GM19468 (cell line): ENCODE data around the gene LEKR1.
"Not testable (repeated sequence)": the region's sequence is repeated elsewhere in the genome, so short reads cannot be mapped to it uniquely, and the experiment has no call there.

Experiments used
- ATAC-seq: cut with Tn5 transposase; IDR thresholded peaks from one replicate; pipeline ENCODE4 v1.9.1; 2021; ENCODE audit warnings: mild to moderate bottlenecking, moderate library complexity, moderate number of reproducible peaks; ENCODE audit not compliant: unreplicated experiment; ENCODE audit errors: extremely low read depth

LEKR1 gene

GRCh38 chr3:156826144-156826895, at the start of gene LEKR1:
Gene LEKR1, plus strand, starts transcription at chr3:156826353. Its CDS starts 2,977 bp downstream, at chr3:156829330.
- ATAC-seq: peak; percentile 81

DNA sequence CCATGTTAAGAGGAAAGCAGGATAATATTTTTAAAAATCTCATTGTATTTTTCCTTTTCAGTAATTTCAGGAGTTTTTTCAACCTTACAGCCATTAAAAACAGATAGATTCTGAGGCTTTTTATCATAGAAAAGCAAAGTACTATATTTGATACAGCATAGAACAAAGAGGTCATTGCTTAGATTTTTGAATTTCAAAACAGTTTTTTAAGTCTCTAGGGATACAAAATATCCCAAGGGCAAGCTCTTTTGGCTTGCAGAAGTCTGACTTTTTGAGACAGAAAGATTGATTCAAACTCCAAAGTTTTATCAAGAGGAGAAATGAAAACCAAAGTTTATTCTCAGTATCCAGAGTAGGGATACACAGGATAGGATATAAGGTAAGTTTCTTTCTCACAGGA, 49.3 kb upstream of the LEKR1 start:
- ATAC-seq: no peak

DNA sequence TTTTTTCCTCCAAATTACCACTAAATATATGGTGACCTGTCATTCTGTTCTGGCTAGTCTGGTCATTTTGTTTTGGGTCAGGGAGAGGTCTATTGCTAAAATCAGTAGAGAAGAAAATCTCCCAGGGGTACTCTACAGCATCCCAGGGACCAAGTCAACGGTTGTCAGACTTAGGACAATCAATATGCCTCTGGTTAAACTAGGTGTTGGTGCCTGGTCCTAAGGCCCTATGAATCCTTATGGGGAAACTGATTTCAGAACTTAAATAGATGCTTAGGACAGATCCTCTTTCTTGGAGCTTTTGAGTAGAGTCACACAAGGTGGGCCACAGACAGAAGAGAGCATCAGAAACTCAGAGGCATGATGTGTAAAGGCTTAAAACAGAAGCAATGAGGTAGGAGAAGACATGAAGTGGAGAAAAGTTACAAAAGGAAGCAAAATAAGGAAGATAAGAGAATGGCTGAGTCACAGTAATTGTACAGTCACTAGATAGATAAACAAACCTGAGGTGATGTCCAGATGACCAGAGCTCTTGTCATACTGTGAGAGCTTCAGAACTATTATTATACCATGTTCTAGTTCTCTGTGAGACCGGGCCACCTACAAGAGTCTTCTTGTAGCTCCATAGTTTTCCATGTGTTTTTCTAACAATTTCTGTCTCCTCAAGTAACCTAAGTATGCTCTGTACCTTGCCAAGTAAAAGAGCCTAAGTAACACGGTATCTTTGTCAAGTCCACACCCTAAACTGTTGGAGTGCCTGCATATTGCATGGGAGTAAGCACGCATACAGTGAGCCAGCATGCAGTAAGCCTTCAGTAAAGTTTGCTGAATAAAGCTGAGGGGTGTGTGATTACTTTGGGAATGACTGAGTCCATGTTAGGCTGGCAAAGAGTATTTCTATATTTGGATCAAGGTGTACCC, 44.6 kb upstream of the LEKR1 start:
- no peak for ATAC-seq

- ATAC-seq: no peak
Observed at GRCh38 chr3:156782319-156782718, 43.8 kb upstream of the LEKR1 start.

- no peak for ATAC-seq
Observed at GRCh38 chr3:156782921-156783320, 43.2 kb upstream of the LEKR1 start.

- no peak for ATAC-seq
Observed at GRCh38 chr3:156787001-156787400, 39.2 kb upstream of the LEKR1 start.

- ATAC-seq: no peak
Observed at GRCh38 chr3:156787926-156788663, 38.1 kb upstream of the LEKR1 start.

DNA sequence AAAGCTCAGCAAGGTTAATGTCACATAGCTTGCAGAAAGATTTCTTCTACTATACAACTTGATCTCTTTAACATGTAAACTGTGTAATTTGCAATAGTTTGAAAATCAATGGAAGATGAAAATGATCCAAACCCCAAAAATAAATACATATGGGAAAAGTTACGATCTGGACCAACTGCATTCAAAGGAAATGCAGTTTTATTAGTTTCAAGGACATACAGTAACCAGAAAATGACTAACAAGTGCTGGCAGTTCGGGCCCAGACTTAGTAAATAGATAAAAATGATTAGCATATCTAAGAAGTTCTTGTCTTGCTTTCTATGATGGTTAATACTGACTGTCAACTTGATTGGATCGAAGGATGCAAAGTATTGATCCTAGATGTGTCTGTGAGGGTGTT, 37.3 kb upstream of the LEKR1 start:
- no peak for ATAC-seq

DNA sequence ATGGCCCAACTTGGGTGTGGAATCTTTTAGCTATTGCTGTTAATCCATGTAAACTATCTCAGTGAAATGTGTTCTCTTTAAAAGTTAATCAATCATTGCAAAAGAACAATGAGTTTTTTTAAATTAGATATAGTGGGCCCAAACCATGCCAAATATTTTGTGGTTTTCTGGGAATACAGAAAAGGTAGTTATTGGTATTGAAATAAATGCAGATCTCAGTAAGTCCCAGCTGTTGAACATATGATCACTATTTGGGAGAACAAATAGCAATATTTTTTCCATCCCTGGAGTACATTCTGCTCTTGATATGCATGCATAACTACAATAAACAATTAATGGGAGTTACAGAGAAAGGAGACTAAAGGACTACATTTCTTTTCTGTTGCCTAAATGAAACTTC, 36.0 kb upstream of the LEKR1 start:
- ATAC-seq: no peak

DNA sequence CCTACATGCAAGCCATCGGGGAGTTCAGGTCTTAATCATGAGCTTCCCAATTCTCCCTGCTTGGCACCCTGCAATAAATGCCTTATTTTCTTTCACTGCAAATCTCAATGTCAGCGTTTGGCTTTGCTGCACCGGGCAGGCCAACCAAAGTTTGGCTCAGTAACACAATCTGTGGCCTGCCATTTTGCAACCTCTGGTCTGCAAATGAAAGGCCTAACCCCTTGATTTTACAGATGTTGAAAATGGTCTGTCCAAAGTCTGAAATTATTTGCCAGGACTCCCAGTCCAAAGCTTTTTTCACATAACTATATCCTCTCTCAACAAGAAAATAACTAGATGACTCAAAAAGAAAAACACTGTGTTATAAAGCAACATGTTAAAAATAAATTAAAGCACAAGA, 34.0 kb upstream of the LEKR1 start:
- no peak for ATAC-seq

GRCh38 chr3:156792536-156792935, 33.6 kb upstream of the LEKR1 start:
- ATAC-seq: no peak

- ATAC-seq: no peak
Observed at GRCh38 chr3:156792945-156793344, 33.2 kb upstream of the LEKR1 start.

DNA sequence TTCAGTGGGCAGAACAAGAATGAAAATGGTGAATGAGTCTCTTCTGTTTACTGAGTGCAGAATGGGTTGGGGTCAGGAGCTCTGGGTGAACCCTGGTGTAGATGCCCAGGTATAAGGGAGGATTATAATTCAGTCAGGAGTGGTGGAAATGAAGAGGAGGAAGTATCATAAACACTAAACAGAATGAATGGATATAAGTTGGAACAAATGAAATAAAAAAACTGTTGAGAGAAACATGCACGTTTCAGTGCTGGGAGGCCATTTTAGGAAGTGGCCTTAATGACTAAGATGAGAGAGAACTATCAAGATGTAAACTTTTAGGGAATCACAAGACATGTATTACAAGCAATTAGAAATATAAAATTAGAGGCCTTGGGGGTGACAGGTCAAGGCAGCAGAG, 32.8 kb upstream of the LEKR1 start:
- no peak for ATAC-seq

GRCh38 chr3:156793851-156794250, 32.3 kb upstream of the LEKR1 start:
- ATAC-seq: no peak

GRCh38 chr3:156795890-156796481, 30.2 kb upstream of the LEKR1 start:
- no peak for ATAC-seq

- ATAC-seq: no peak
Observed at GRCh38 chr3:156797368-156797767, 28.8 kb upstream of the LEKR1 start.

- not testable (repeated sequence) for ATAC-seq
Observed at GRCh38 chr3:156800287-156800686, 25.9 kb upstream of the LEKR1 start.

DNA sequence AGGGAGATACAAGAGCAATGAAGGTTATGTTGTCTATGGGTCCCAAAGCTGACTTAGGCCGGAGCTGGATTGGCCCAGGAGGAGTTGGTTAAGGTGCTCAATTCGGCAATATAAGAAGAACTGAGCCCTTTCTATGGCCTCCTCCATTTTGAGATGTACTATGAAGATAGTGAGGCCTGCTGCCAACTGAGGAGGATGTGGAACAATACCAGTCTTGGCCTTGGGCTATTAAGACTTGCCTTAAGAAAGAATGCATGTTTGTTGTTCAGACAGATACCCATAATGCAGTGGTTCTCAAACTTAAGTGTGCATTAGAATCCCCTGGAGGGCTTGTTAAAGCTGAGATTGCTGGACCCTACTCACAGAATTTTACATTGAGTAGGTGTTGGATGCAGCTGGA, 24.4 kb upstream of the LEKR1 start:
- ATAC-seq: no peak

GRCh38 chr3:156802821-156803606, 23.1 kb upstream of the LEKR1 start:
- ATAC-seq: no peak
